K562 (cell line): ENCODE data around the gene C10orf53. TPM values are rescaled to one million over a fixed set of nuclear protein-coding genes. Genes with fewer than 3 reads are reported as not detected.

ENCODE experiments used
- ATAC-seq: fragments of 200-7000 bp; cut with Tn5 transposase; 3 replicates; pipeline ENCODE4 v1.9.1; 2020; ENCODE audit warnings: moderate library complexity
- BruUV-seq: library from RNA; stranded (reverse); fragments of 400-500 nt; replicated peaks from 2 replicates; lab custom pipeline; 2021; lab: Mats Ljungman, UMichigan
- CTCF ChIA-PET: fragments of 300-600 bp; formaldehyde crosslinking; extraction: SDS; loops from one replicate; lab custom pipeline; 2021; ENCODE audit warnings: low intra/inter-chr PET ratio; lab: Yijun Ruan, JAX
- POLR2A ChIA-PET: fragments of 300-600, 350-650 bp; sonication (Branson Sonifier 250); formaldehyde crosslinking; extraction: SDS; loops from one replicate; lab custom pipeline; 2021; ENCODE audit warnings: antibody characterized with exemption, inconsistent platforms; lab: Yijun Ruan, JAX
- DNase-seq, 4 experiments: peaks; one replicate each; pipeline versions ENCODE4 v3.0.0 to v3.0.0-alpha.2; 2011 to 2018; ENCODE audit warnings: low spot score in 3 of 4, mixed read lengths in 3 of 4; ENCODE audit errors: extremely low read depth in 1 of 4
- FAIRE-seq: peaks from 2 replicates; lab custom pipeline; 2011; peaks lifted over from hg19 to GRCh38; lab: Jason Lieb, UNC
- H2AFZ ChIP-seq: 2 replicates; pipeline ENCODE4 v1.6.0; 2011; ENCODE audit warnings: low read depth, low read length, control low read depth, inconsistent platforms
- H3K27ac ChIP-seq: fragments of 200-600 bp; 3 replicates; pipeline ENCODE4 v1.8.0; 2011; ENCODE audit warnings: low read depth, mild to moderate bottlenecking, control low read depth, inconsistent platforms, low read length, moderate library complexity, mixed read lengths; ENCODE audit errors: extremely low read depth
- H3K27me3 ChIP-seq, 2 experiments: fragments of 300-600 bp in 1 of 2; 2 replicates in 1 of 2; 3 replicates in 1 of 2; pipeline versions ENCODE4 v1.6.0 to v1.8.0; 2011; ENCODE audit warnings: inconsistent platforms in 2 of 2, low read length in 2 of 2, mild to moderate bottlenecking in 1 of 2, mixed read lengths in 1 of 2, moderate library complexity in 1 of 2; ENCODE audit not compliant: control insufficient read depth in 2 of 2, insufficient read depth in 2 of 2
- H3K36me3 ChIP-seq: fragments of 300-600 bp; 3 replicates; pipeline ENCODE4 v1.8.0; 2011; ENCODE audit warnings: mild to moderate bottlenecking, low read length, inconsistent platforms; ENCODE audit not compliant: control insufficient read depth, insufficient read depth
- H3K4me1 ChIP-seq, 2 experiments: fragments of 200-600 bp in 1 of 2; replicated peaks in 1 of 2; 2 replicates in 1 of 2; 3 replicates in 1 of 2; pipeline versions ENCODE4 v1.5.1 to v1.8.0; 2011; ENCODE audit warnings: inconsistent platforms in 2 of 2, low read length in 2 of 2, mild to moderate bottlenecking in 1 of 2, mixed read lengths in 1 of 2, moderate library complexity in 1 of 2; ENCODE audit not compliant: control insufficient read depth in 2 of 2, insufficient read depth in 2 of 2
- H3K4me2 ChIP-seq: 2 replicates; pipeline ENCODE4 v1.6.1; 2011; ENCODE audit warnings: low read length, control low read depth, inconsistent platforms, mixed read lengths; ENCODE audit not compliant: insufficient read depth
- H3K4me3 ChIP-seq: fragments of 200-600 bp; sonication (generic), shearing (Covaris generic); 2 replicates; pipeline ENCODE4 v1.5.1; 2016; ENCODE audit warnings: control low read depth, inconsistent platforms
- H3K79me2 ChIP-seq: fragments of 200-600 bp; 3 replicates; pipeline ENCODE4 v1.8.0; 2011; ENCODE audit warnings: low read length, inconsistent platforms; ENCODE audit not compliant: control insufficient read depth, insufficient read depth
- H3K9ac ChIP-seq, 2 experiments: 2 replicates each; pipeline versions ENCODE4 v1.6.0 to v1.6.1; 2011; ENCODE audit warnings: low read depth in 2 of 2, low read length in 2 of 2, control low read depth in 1 of 2, inconsistent platforms in 1 of 2, mild to moderate bottlenecking in 1 of 2, mixed read lengths in 1 of 2; ENCODE audit not compliant: insufficient read depth in 1 of 2
- H3K9me1 ChIP-seq: one replicate; pipeline ENCODE4 v1.6.0; 2011; ENCODE audit warnings: inconsistent platforms, mild to moderate bottlenecking, low read length, moderate library complexity; ENCODE audit not compliant: control insufficient read depth, insufficient read depth
- H3K9me3 ChIP-seq: replicated peaks from 2 replicates; pipeline ENCODE4 v1.5.1; 2011; ENCODE audit warnings: low read depth, low read length, inconsistent platforms; ENCODE audit not compliant: control insufficient read depth, insufficient read depth
- H4K20me1 ChIP-seq: replicated peaks from 2 replicates; pipeline ENCODE4 v1.6.1; 2011; ENCODE audit warnings: low read length, inconsistent platforms, mixed read lengths; ENCODE audit not compliant: control insufficient read depth, insufficient read depth
- CBFB ChIP-seq: sonication (generic); formaldehyde crosslinking; IDR thresholded peaks from 2 replicates; pipeline ENCODE4 v1.4.0; 2020; ENCODE audit warnings: mild to moderate bottlenecking, missing genetic modification reagents
- COPS2 ChIP-seq: fragments of 450-650 bp; conservative IDR thresholded peaks from 2 replicates; pipeline ENCODE4 v1.6.1; 2016; ENCODE audit warnings: mild to moderate bottlenecking, moderate library complexity
- MAFF ChIP-seq: IDR thresholded peaks from 2 replicates; pipeline ENCODE4 v1.6.1; 2012; ENCODE audit warnings: low read length, improper control_type of control experiment
- SAFB ChIP-seq: fragments of 200-400 bp; formaldehyde crosslinking; IDR thresholded peaks from 2 replicates; pipeline ENCODE4 v1.6.1; 2017; ENCODE audit warnings: low read depth, low read length, borderline replicate concordance
- SAFB2 ChIP-seq: fragments of 200-400 bp; formaldehyde crosslinking; IDR thresholded peaks from 2 replicates; pipeline ENCODE4 v1.6.1; 2018; ENCODE audit warnings: borderline replicate concordance, low read length, low read depth, moderate library complexity; ENCODE audit not compliant: severe bottlenecking
- XRCC4 ChIP-seq: IDR thresholded peaks from one replicate; pipeline ENCODE4 v1.6.1; 2011; ENCODE audit not compliant: insufficient read depth, insufficient read length; ENCODE audit errors: extremely low read depth
- ZNF76 ChIP-seq: fragments of 250-450 bp; sonication (Bioruptor Pico); IDR thresholded peaks from 2 replicates; pipeline ENCODE4 v1.4.0; 2020; ENCODE audit warnings: mild to moderate bottlenecking, moderate library complexity, borderline replicate concordance
- ZNF764 ChIP-seq: fragments of 250-450 bp; sonication (Bioruptor Pico); IDR thresholded peaks from 2 replicates; pipeline ENCODE4 v1.4.0; 2020; ENCODE audit warnings: low read depth, mild to moderate bottlenecking, moderate library complexity
- WGBS: fragments of 100-300 bp; shearing (Covaris generic); methylation state at CpG from one replicate; pipeline ENCODE4 v1.1.6; 2016; ENCODE audit warnings: low coverage, mixed read lengths; ENCODE audit not compliant: insufficient coverage; ENCODE audit errors: missing lambda C conversion rate; 5-methylcytosine and 5-hydroxymethylcytosine counted together
- in situ Hi-C: fragments of 300-500 bp; cut with MboI; formaldehyde crosslinking; loops from 4 replicates; pipeline ENCODE4 v1.15.0; 2018; ENCODE audit warnings: inconsistent platforms, mixed read lengths
- intact Hi-C: fragments of 100-400 bp; cut with micrococcal nuclease; formaldehyde crosslinking; loops from 2 replicates; pipeline ENCODE4 v1.14.2; 2022
- polyA plus RNA-seq, 8 experiments: library from polyadenylated mRNA; depleted of rRNA in 4 of 8; stranded (reverse) in 5 of 8; unstranded in 3 of 8; fragments of >200 nt; fragmentation: Nextera tagmentation in 2 of 8; fragmentation: Illumina TruSeq in 1 of 8; extraction: Ambion mirVana in 2 of 8; extraction: Trizol in 1 of 8; gene quantifications; 2 replicates each; pipeline versions ENCODE4 v1.2.1 to v1.2.3, GENCODE V29; 2011 to 2014; ENCODE audit warnings: inconsistent platforms in 1 of 8, missing spikeins in 1 of 8
- total RNA-seq, 7 experiments: library from RNA; depleted of rRNA in 6 of 7; stranded (reverse); fragments of >200 nt in 6 of 7; fragmentation: Illumina TruSeq in 2 of 7; extraction: Trizol in 2 of 7; gene quantifications; 2 replicates each; pipeline versions ENCODE4 v1.2.1 to v1.2.3, GENCODE V29; 2011 to 2021; ENCODE audit warnings: low replicate concordance in 1 of 7
- TF ChIP-seq, protein P1 (sequence below): fragments of 250-450 bp; sonication (Bioruptor Pico); IDR thresholded peaks from 2 replicates; pipeline ENCODE4 v1.4.0; 2020; ENCODE audit warnings: mild to moderate bottlenecking
- TF ChIP-seq, protein P2 (sequence below): conservative IDR thresholded peaks from 2 replicates; pipeline ENCODE4 v1.6.1; 2011; ENCODE audit warnings: low read depth, mild to moderate bottlenecking, low read length; ENCODE audit not compliant: control insufficient read depth

C10orf53 gene
- total and polyA plus RNA-seq, 9 of the 15 experiments (the other 6 are each of a cell fraction or from before 2014, with no cell fraction given) = not detected

DNA sequence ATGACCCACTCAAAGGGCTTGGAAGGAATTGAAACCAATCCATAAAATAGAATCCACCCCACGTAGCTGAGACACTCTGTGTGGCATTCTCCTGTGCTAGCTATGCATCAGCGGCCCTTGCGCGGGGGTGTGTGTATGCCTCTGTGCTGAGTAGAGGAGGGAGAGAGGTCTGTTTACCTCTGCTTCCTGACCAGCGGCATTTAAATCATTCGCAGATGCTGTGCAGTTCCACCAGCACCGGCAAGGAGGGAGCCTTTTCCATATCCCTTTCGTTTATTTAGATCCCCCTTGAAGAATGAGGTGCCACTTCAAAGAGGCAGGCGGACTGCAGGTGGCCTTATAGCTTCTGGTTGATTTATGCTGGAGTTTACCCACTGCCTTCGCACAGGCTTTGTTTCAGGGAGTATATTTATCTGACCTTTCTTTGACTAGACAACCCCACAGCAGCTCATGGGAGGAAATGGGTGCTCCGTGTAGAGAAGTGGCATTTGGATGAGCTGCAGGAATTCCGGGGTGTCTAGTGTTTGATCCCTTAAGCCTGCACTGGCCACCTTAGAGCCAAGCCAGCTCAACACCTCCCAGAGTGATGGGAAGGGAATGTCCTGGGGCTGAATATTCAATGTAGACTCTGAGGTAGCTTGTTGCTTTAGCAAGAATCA is 11.4 kb downstream of the C10orf53 start:
- no peak for DNase-seq
- CTCF ChIA-PET = no interaction called here

DNA sequence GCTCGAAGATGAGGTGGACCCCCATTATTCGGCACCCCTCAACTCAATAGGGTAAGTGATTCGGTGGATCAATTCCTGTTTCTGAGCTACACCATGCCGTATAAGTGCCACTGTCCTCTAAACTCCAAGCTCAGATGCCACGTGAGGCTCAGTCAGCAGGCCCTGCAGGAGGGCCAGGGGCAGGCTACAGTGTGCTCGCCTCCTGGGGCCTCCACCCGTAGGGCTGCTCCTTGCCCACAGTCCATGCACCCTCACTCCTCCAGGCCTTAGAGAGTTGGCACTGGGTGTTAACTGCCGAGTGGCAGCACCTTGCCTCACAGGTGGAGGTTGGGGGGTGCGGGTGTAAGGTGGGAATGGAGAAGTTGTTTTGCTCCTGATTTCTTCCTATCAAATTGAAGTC is 12.1 kb downstream of the C10orf53 start:
- no peaks in the 10 kb centered on the region for H3K36me3 ChIP-seq
- BruUV-seq = no TSS peak
- H3K27ac ChIP-seq = no peak overlapping the region
- intact Hi-C loops (no loop called here), in situ Hi-C loops (no loop called here)
- CTCF ChIA-PET = no interaction called here
- POLR2A ChIA-PET = interaction anchor here (1.8 kb wide), 1 partner anchor 58 kb away, joined by 4 read pairs; no protein-coding TSS in a partner anchor
- FAIRE-seq = no peak
- no peak overlapping the region for H3K9ac ChIP-seq
- H3K9me1 ChIP-seq = no peaks in the 10 kb centered on the region
- no peak for DNase-seq
- no peaks in the 10 kb centered on the region for H3K79me2 ChIP-seq
- H3K4me3 ChIP-seq = no peak overlapping the region
- no peak overlapping the region for H3K4me2 ChIP-seq
- no peak overlapping the region for H2AFZ ChIP-seq
- no peaks in the 10 kb centered on the region for H3K4me1 ChIP-seq
- no peaks in the 10 kb centered on the region for H4K20me1 ChIP-seq
- TF ChIP-seq CBFB (CRISPR knock-in tag) (no peak), COPS2 (no peak), XRCC4 (no peak), SAFB (no peak), ZNF764 (CRISPR knock-in tag) (no peak), SAFB2 (no peak), MAFF (no peak)
- TF ChIP-seq, protein P1, sequence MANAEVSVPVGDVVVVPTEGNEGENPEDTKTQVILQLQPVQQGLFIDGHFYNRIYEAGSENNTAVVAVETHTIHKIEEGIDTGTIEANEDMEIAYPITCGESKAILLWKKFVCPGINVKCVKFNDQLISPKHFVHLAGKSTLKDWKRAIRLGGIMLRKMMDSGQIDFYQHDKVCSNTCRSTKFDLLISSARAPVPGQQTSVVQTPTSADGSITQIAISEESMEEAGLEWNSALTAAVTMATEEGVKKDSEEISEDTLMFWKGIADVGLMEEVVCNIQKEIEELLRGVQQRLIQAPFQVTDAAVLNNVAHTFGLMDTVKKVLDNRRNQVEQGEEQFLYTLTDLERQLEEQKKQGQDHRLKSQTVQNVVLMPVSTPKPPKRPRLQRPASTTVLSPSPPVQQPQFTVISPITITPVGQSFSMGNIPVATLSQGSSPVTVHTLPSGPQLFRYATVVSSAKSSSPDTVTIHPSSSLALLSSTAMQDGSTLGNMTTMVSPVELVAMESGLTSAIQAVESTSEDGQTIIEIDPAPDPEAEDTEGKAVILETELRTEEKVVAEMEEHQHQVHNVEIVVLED (CRISPR knock-in tag) = no peak
- ATAC-seq = no peak
- no peaks in the 10 kb centered on the region for H3K9me3 ChIP-seq
- under 1% methylated on average over 9 of the region's 9 CpGs for WGBS
- peaks cover 30 to 46% of the 10 kb centered on the region in 2 experiments for H3K27me3 ChIP-seq

More for the DNA sequence above, 11.4 kb downstream of the C10orf53 start:
- Histone ChIP-seq H3K4me2 (no peak overlapping the region), H3K79me2 (no peaks in the 10 kb centered on the region), H3K27ac (no peak overlapping the region), H3K9me3 (no peaks in the 10 kb centered on the region), H3K4me1 (no peaks in the 10 kb centered on the region), H3K9ac (no peak overlapping the region), H2AFZ (no peak overlapping the region), H3K9me1 (no peaks in the 10 kb centered on the region), H3K36me3 (no peaks in the 10 kb centered on the region), H4K20me1 (no peaks in the 10 kb centered on the region), H3K27me3 (peaks cover 30 to 41% of the 10 kb centered on the region in 2 experiments), H3K4me3 (no peak overlapping the region)
- intact Hi-C loops (no loop called here), in situ Hi-C loops (no loop called here)
- ATAC-seq (no peak), FAIRE-seq (no peak)
- BruUV-seq = no TSS peak
- POLR2A ChIA-PET = interaction anchor here (1.0 to 1.8 kb wide), 2 partner anchors 10 to 57 kb away, joined by 3 to 4 read pairs; no protein-coding TSS in a partner anchor
- WGBS = 2% methylated on average over 12 of the region's 12 CpGs
- TF ChIP-seq, protein P2, sequence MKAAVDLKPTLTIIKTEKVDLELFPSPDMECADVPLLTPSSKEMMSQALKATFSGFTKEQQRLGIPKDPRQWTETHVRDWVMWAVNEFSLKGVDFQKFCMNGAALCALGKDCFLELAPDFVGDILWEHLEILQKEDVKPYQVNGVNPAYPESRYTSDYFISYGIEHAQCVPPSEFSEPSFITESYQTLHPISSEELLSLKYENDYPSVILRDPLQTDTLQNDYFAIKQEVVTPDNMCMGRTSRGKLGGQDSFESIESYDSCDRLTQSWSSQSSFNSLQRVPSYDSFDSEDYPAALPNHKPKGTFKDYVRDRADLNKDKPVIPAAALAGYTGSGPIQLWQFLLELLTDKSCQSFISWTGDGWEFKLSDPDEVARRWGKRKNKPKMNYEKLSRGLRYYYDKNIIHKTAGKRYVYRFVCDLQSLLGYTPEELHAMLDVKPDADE = no peak
- no peak for TF ChIP-seq ZNF76
